Measurements from ENCODE around the gene SOCS7.
A peak's percentile ranks its signal among the peaks of the same experiment; 100 is the strongest.

The SOCS7 gene

DNA sequence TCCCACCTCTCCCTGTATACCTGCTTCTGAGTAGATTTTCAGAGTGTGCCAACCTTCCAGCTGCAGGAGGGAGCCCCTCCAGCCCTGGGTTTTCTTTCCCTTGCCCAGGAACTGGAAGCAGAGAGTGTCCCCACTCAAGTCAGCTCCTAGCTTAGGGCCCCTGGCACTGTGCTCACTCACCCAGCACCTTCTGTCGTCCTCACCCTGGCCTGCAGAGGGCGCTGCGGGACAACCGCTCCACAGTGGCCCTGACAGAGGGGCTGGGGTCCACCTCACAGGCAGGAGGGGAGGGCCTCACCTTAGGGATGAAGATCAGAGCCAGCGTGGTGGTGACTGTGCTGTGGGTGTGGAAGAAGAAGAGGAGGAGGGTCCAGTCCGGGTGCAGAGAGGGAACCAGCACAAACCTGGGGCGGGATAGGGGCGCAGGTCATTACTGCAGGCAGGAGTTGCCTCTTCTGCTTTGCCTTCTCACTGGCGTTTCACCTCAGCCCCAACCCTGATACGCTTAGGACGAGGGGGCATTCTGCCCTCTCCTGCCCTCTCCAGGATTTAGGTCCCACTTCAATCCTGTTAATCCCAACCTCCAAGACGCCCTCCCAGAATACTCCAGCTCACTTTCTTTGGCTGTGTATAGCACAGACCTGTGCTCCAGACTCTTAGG, 17.9 kb upstream of the SOCS7 start:
- no peak overlapping the region for H4K8ac ChIP-seq (ENCODE audit: low read length)
- H2BK15ac ChIP-seq (ENCODE audit: low read depth, poor library complexity, severe bottlenecking), result no peak overlapping the region
- no peak overlapping the region for H2BK5ac ChIP-seq (ENCODE audit: low read depth, low read length, poor library complexity, severe bottlenecking)
- H3K4me1 ChIP-seq (ENCODE audit: control insufficient read depth, insufficient read depth, low read depth, low read length), result peaks cover 2% of the 10 kb centered on the region
- H3K23ac ChIP-seq (ENCODE audit: low read length in 2 of 2), result peak overlapping the region in 1 of 2 experiments; percentile 23
- 42% methylated on average over 12 of the region's 12 CpGs for WGBS
- H3K4me3 ChIP-seq (ENCODE audit: insufficient read depth in 1 of 2, low read depth in 1 of 2, low read length in 2 of 2), result no peak overlapping the region
- H3K27me3 ChIP-seq (ENCODE audit: control insufficient read depth in 1 of 2, insufficient read depth in 1 of 2, low read length in 2 of 2), result peaks cover 85 to 94% of the 10 kb centered on the region in 2 experiments
- no peaks in the 10 kb centered on the region for H3K36me3 ChIP-seq (ENCODE audit: control insufficient read depth in 1 of 2, insufficient read depth in 2 of 2, low read depth in 1 of 2, low read length in 2 of 2)
- no peak overlapping the region for H3K4me2 ChIP-seq (ENCODE audit: low read length, poor library complexity, severe bottlenecking)
- H2AK5ac ChIP-seq (ENCODE audit: low read length, severe bottlenecking), result no peak overlapping the region
- no peaks in the 10 kb centered on the region for H3K9me3 ChIP-seq (ENCODE audit: control insufficient read depth, low read length)
- no peak overlapping the region for H3K27ac ChIP-seq (ENCODE audit: low read length, poor library complexity, severe bottlenecking)
- peak; percentile 18 for DNase-seq
- no peak overlapping the region for H2AFZ ChIP-seq (ENCODE audit: low read depth, low read length)
- no peak overlapping the region for H3K4ac ChIP-seq (ENCODE audit: low read depth in 1 of 2, low read length in 2 of 2)
- no peak overlapping the region for H3K18ac ChIP-seq (ENCODE audit: low read depth in 1 of 2, low read length in 2 of 2)
- H4K91ac ChIP-seq (ENCODE audit: low read length), result no peak overlapping the region
- no peaks in the 10 kb centered on the region for H3K79me1 ChIP-seq (replicated peaks; ENCODE audit: low read length, poor library complexity, severe bottlenecking)
- H3K9ac ChIP-seq (ENCODE audit: low read length), result no peak overlapping the region
- H2BK120ac ChIP-seq (ENCODE audit: low read depth, low read length), result no peak overlapping the region
- H2BK12ac ChIP-seq (ENCODE audit: low read length in 2 of 2), result no peak overlapping the region
- peak overlapping the region in 1 of 2 experiments; percentile 63 for H3K14ac ChIP-seq (ENCODE audit: low read length in 2 of 2)

DNA sequence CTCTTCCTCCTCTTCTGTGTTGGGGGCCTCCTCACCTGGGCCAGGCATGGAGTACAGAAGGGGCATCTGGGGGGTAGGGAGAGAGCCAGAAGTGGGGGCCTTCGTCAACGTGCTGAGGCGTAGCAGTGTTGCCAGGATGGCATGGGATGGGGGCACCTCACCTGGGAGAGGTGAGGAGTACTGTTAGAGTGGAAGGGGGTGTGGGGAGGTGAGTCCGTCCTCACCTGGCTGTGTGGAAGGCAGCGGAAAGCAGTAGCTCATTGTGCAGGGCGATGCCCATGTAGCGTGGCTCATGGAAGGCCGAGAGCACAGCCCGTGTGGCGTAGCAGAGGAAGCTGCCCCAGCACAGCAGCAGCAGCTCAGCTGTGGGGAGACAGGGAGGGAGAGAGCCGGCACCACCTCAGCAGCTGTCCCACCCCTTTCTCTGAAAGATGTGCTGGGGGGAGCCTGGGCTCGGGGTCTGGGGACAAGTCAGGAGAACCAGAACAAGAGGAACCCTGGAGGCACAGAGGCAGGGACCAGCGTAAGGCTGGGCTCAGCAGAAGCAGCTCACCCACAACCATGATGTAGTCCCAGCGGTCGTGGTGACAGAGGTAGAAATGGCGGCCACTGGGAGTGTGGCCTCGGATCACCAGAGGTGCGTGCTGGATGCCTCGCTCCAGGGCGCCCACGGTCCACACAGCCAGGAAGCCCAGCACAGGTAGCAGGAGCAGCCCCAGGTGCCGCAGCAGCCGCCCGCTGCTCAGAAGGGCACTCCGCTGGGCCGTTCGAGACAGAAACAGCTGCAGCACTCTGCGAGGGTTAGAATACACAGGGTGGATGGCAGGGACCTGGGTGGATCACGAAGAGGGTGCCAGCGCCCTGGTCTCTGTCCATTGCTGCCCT, 16.9 kb upstream of the SOCS7 start:
- Histone ChIP-seq H3K4ac (ENCODE audit: low read depth in 1 of 2, low read length in 2 of 2) (no peak overlapping the region), H4K8ac (ENCODE audit: low read length) (no peak overlapping the region), H3K9ac (ENCODE audit: low read length) (no peak overlapping the region), H3K4me1 (ENCODE audit: control insufficient read depth, insufficient read depth, low read depth, low read length) (no peaks in the 10 kb centered on the region), H3K23ac (ENCODE audit: low read length in 2 of 2) (no peak overlapping the region), H3K9me3 (ENCODE audit: control insufficient read depth, low read length) (no peaks in the 10 kb centered on the region), H3K4me3 (ENCODE audit: insufficient read depth in 1 of 2, low read depth in 1 of 2, low read length in 2 of 2) (peak overlapping the region in 1 of 2 experiments; percentile 2), H2AFZ (ENCODE audit: low read depth, low read length) (no peak overlapping the region), H2BK120ac (ENCODE audit: low read depth, low read length) (no peak overlapping the region), H3K27ac (ENCODE audit: low read length, poor library complexity, severe bottlenecking) (no peak overlapping the region), H3K36me3 (ENCODE audit: control insufficient read depth in 1 of 2, insufficient read depth in 2 of 2, low read depth in 1 of 2, low read length in 2 of 2) (no peaks in the 10 kb centered on the region), H3K14ac (ENCODE audit: low read length in 2 of 2) (no peak overlapping the region), H2BK12ac (ENCODE audit: low read length in 2 of 2) (no peak overlapping the region), H2BK15ac (ENCODE audit: low read depth, poor library complexity, severe bottlenecking) (no peak overlapping the region), H3K27me3 (ENCODE audit: control insufficient read depth in 1 of 2, insufficient read depth in 1 of 2, low read length in 2 of 2) (peaks cover 84 to 91% of the 10 kb centered on the region in 2 experiments), H3K4me2 (ENCODE audit: low read length, poor library complexity, severe bottlenecking) (no peak overlapping the region), H2BK5ac (ENCODE audit: low read depth, low read length, poor library complexity, severe bottlenecking) (no peak overlapping the region), H2AK5ac (ENCODE audit: low read length, severe bottlenecking) (no peak overlapping the region), H3K79me1 (replicated peaks; ENCODE audit: low read length, poor library complexity, severe bottlenecking) (no peaks in the 10 kb centered on the region), H4K91ac (ENCODE audit: low read length) (no peak overlapping the region), H3K18ac (ENCODE audit: low read depth in 1 of 2, low read length in 2 of 2) (no peak overlapping the region)
- WGBS, result 90% methylated on average over 28 of the region's 30 CpGs
- no peak for DNase-seq

DNA sequence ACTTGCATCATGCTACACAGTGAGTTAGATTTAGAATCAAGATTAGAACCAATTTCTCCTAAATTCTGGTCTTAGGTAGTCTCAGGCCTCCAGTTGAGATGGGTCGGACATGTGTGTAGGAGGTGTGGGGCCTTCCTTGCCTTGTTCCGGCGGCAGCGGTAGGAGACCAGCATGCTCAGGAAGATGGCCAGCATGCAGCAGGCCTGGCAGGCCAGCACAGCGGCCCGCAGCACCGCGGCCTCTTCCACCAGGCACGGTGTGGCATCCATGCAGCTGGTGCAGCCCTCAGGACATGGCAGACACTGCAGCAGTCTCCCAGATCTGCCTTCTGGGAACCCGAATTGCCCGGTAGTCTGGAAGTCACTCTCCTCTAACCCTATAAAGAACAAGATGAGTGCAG, 14.8 kb upstream of the SOCS7 start:
- Histone ChIP-seq H3K27me3 (ENCODE audit: control insufficient read depth in 1 of 2, insufficient read depth in 1 of 2, low read length in 2 of 2) (peaks cover 76 to 78% of the 10 kb centered on the region in 2 experiments), H3K14ac (ENCODE audit: low read length in 2 of 2) (no peak overlapping the region), H3K4ac (ENCODE audit: low read depth in 1 of 2, low read length in 2 of 2) (no peak overlapping the region), H2BK12ac (ENCODE audit: low read length in 2 of 2) (no peak overlapping the region), H3K79me1 (replicated peaks; ENCODE audit: low read length, poor library complexity, severe bottlenecking) (no peaks in the 10 kb centered on the region), H3K23ac (ENCODE audit: low read length in 2 of 2) (no peak overlapping the region), H3K9ac (ENCODE audit: low read length) (no peak overlapping the region), H2BK15ac (ENCODE audit: low read depth, poor library complexity, severe bottlenecking) (no peak overlapping the region), H2BK120ac (ENCODE audit: low read depth, low read length) (no peak overlapping the region), H3K36me3 (ENCODE audit: control insufficient read depth in 1 of 2, insufficient read depth in 2 of 2, low read depth in 1 of 2, low read length in 2 of 2) (no peaks in the 10 kb centered on the region), H4K91ac (ENCODE audit: low read length) (no peak overlapping the region), H3K4me2 (ENCODE audit: low read length, poor library complexity, severe bottlenecking) (no peak overlapping the region), H3K9me3 (ENCODE audit: control insufficient read depth, low read length) (no peaks in the 10 kb centered on the region), H3K4me3 (ENCODE audit: insufficient read depth in 1 of 2, low read depth in 1 of 2, low read length in 2 of 2) (no peak overlapping the region), H3K18ac (ENCODE audit: low read depth in 1 of 2, low read length in 2 of 2) (no peak overlapping the region), H2BK5ac (ENCODE audit: low read depth, low read length, poor library complexity, severe bottlenecking) (no peak overlapping the region), H3K27ac (ENCODE audit: low read length, poor library complexity, severe bottlenecking) (no peak overlapping the region), H3K4me1 (ENCODE audit: control insufficient read depth, insufficient read depth, low read depth, low read length) (peaks cover 5% of the 10 kb centered on the region), H2AFZ (ENCODE audit: low read depth, low read length) (no peak overlapping the region), H2AK5ac (ENCODE audit: low read length, severe bottlenecking) (no peak overlapping the region), H4K8ac (ENCODE audit: low read length) (no peak overlapping the region)
- no peak for DNase-seq
- WGBS, result 97% methylated on average over 10 of the region's 11 CpGs

DNA sequence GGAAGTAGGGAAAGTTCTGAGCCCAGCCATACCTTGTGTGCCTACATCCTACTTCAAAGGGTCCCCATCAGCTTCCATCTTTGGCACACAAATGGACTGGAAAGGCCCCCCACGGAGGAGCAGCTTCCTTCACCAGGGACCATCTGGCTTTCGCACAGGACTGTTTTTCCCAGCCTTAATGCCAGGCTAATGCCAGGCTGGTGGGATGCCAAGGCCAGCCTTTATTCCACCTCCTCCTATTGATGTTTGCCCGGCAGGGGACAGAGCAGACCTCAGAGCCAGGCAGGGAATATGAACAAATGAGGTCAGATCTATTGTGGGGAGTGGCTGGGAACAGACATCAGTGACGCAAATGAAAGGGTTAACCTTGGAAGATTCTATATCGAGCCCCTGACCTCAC, 13.6 kb upstream of the SOCS7 start:
- H2AK5ac ChIP-seq (ENCODE audit: low read length, severe bottlenecking), result no peak overlapping the region
- H3K9me3 ChIP-seq (ENCODE audit: control insufficient read depth, low read length), result no peaks in the 10 kb centered on the region
- H2BK15ac ChIP-seq (ENCODE audit: low read depth, poor library complexity, severe bottlenecking), result no peak overlapping the region
- no peak overlapping the region for H3K4ac ChIP-seq (ENCODE audit: low read depth in 1 of 2, low read length in 2 of 2)
- H3K79me1 ChIP-seq (replicated peaks; ENCODE audit: low read length, poor library complexity, severe bottlenecking), result no peaks in the 10 kb centered on the region
- no peaks in the 10 kb centered on the region for H3K36me3 ChIP-seq (ENCODE audit: control insufficient read depth in 1 of 2, insufficient read depth in 2 of 2, low read depth in 1 of 2, low read length in 2 of 2)
- H4K91ac ChIP-seq (ENCODE audit: low read length), result no peak overlapping the region
- no peak overlapping the region for H2BK5ac ChIP-seq (ENCODE audit: low read depth, low read length, poor library complexity, severe bottlenecking)
- H3K27me3 ChIP-seq (ENCODE audit: control insufficient read depth in 1 of 2, insufficient read depth in 1 of 2, low read length in 2 of 2), result peaks cover 69 to 77% of the 10 kb centered on the region in 2 experiments
- H3K4me3 ChIP-seq (ENCODE audit: insufficient read depth in 1 of 2, low read depth in 1 of 2, low read length in 2 of 2), result no peak overlapping the region
- no peak overlapping the region for H3K27ac ChIP-seq (ENCODE audit: low read length, poor library complexity, severe bottlenecking)
- H2BK12ac ChIP-seq (ENCODE audit: low read length in 2 of 2), result no peak overlapping the region
- H2BK120ac ChIP-seq (ENCODE audit: low read depth, low read length), result no peak overlapping the region
- peaks cover 5% of the 10 kb centered on the region for H3K4me1 ChIP-seq (ENCODE audit: control insufficient read depth, insufficient read depth, low read depth, low read length)
- no peak overlapping the region for H3K9ac ChIP-seq (ENCODE audit: low read length)
- no peak overlapping the region for H3K4me2 ChIP-seq (ENCODE audit: low read length, poor library complexity, severe bottlenecking)
- WGBS, result 80% methylated on average over 5 of the region's 5 CpGs
- H4K8ac ChIP-seq (ENCODE audit: low read length), result no peak overlapping the region
- DNase-seq, result no peak
- no peak overlapping the region for H3K18ac ChIP-seq (ENCODE audit: low read depth in 1 of 2, low read length in 2 of 2)
- no peak overlapping the region for H2AFZ ChIP-seq (ENCODE audit: low read depth, low read length)
- H3K14ac ChIP-seq (ENCODE audit: low read length in 2 of 2), result no peak overlapping the region
- no peak overlapping the region for H3K23ac ChIP-seq (ENCODE audit: low read length in 2 of 2)
